Inflammatory macrophage treated with lipopolysaccharide for 4 hours (primary cell): ENCODE data around the gene CDK16.

Experiments
- DNase-seq: peaks from one replicate; pipeline ENCODE4 v3.0.0-alpha.2; 2020

The CDK16 gene

GRCh38 chrX:47218280-47218919 is at the start of gene CDK16:
TSS of gene CDK16 (plus strand) at chrX:47218681. CDS start at chrX:47223558, 4,877 bp downstream.
- peak; percentile 76 for DNase-seq

DNA sequence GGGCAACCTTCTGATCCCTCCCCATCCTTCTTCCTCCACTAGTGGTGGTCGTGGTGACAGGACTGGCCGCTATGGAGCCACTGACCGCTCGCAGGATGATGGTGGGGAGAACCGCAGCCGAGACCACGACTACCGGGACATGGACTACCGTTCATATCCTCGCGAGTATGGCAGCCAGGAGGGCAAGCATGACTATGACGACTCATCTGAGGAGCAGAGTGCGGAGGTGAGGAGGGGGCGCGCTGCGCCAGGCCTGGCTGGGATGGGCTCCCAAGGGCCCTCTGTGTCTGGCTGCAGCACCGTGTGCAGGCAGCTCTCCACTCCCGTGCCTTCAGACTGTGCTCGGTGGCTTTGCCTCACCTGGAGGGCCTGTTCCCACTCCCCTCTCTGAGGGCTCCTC is 49.2 kb upstream of the CDK16 start:
- DNase-seq, result no peak

DNA sequence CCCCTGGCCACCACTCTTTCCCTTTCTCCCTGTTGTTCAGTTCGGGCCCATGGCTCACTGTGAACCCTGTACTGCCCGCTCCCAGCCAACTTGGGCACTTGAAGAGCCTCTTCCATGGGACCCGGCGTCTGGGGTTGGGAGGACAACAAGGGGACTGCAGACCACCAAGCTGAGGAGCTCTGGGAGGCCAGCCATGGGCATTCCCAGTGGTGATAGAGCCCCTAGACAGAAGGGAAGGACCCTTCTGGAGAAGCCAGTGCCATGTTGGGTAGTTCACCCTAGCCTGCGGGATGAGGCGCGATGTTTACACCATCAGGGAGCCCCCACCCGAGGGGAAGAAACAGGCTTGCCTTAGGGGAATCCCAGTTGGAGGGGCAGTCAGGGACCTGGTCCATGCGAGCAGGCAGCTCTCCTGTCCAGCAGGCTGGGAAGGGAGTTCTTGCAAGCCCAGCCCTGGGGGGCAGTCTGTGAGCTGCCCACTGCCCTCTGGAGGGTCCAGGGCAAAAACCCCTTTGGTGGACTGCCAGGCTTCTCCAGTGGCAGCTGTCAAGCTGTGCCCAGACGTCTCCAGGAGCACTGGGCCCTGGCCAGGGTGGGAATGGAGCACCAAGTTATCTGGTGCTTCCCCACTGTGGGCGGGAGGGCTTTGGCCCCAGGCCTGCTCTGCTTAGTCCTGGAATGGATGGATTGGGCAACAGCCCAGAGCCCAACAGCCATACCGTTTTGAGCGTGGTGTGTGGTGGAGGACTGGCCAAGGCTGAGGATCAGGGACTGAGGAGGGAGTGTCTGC is 48.6 kb upstream of the CDK16 start:
- DNase-seq, result no peak

DNA sequence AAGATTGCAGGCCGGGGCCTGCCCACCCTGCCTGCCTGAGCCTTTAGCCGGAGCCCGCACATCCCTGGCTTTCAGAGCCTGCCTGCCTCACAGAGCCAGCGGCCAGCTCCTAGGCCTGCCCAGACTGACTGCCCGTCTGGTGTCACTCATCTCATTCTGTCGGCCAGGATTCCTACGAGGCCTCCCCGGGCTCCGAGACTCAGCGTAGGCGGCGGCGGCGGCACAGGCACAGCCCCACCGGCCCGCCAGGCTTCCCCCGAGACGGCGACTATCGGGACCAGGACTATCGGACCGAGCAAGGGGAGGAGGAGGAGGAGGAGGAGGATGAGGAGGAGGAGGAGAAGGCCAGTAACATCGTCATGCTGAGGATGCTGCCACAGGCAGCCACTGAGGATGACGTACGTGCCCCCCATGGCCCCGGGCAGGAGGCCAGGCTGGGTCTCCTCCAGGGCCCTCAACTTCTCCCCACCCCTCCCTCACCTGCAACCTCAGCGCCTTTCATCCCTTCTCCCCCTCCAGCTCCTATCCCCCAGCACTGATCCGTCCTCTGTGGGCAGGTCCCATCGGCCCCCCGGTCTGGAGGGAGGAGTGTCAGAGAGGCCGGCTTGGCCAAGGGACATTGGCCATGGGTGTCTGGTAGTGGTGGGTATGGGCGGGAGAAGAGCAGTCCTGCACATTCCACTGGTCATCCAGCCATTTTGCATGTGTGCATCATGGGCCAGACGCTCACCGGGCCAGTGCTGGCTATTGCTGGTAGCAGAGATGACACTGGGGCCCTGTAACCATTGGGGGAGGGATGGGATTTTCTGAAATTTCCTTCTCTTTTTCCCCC is 47.4 kb upstream of the CDK16 start:
- no peak for DNase-seq

DNA sequence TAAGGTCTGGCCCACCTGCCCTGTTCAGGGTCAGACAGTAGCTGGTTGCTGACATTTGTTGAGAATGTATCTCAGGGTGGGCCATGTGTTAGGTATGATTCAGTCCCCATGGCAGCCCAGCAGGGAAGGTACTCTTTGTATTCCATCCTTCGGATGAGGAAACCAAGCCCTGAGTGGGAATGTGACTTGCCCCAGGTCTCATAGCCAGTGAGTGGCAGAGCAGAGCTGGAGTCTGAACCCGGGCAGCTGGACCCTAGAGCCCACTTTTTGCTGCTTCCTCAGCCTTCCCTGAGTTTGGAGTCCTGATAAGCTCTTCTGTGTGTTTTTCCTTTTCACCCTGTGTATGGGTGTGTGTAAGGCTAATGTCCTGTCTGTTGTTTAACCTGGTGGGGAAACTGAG is 46.5 kb upstream of the CDK16 start:
- DNase-seq, result no peak

DNA sequence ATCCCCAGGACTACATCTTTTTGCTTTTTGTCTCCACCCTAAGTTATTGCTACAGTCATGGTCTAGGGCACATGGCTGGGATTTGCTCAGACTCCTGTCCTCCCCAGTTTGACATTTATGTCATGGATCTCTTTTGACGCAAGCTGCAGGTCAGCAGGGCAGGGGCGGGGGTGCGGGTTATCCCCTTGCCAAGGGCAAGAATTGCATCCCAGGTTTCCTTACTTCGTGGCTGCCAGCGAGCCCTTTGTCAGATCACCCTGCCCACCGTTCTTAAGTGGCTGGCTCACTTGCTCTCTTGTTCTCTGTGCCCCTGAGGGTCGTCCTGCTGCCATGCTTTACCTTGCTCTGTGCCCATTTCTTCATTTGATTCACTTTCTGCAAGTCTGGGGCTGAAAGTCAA is 45.9 kb upstream of the CDK16 start:
- no peak for DNase-seq

DNA sequence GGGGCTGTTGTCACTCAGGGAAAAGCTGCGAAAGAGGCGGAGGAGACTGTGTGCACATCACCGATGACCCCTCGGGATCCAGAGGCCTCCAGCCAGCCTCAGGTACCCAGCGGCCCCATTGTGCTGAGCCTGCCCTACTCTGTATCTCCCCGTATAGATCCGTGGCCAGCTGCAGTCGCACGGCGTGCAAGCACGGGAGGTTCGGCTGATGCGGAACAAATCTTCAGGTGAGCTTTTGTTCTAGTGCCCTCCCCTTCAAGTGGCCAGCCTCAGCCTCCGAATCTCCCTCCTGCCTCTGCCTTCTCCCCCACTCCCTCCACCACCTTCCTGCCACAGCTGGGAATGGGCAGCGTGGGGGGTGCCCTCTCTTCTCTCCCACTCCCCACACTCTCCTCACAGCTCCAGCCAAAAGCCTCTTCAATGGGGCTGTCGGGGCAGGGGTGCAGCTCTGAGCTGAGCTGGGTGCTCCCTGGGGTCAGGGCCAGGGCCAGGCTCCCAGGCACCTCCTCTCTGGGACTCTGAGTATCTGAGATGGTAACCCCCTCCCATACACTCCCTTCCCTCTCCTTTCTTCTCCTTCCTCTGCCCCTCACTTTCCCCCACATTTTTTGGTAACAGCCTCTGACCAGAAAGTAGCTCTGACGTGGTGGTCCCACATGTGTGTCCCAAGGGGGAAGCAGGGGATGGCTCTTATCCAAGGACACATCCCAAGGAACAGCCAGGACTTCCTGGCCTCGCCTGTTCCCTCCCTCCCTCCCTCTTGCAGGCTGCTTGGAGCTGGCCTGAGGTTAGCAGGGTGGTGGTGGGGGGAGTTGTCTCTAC is 45.3 kb upstream of the CDK16 start:
- no peak for DNase-seq

GRCh38 chrX:47174376-47174775 is 44.1 kb upstream of the CDK16 start:
- no peak for DNase-seq

GRCh38 chrX:47174846-47175587 is 43.5 kb upstream of the CDK16 start:
- no peak for DNase-seq

- DNase-seq, result no peak
Observed at GRCh38 chrX:47175588-47175980, 42.9 kb upstream of the CDK16 start.

GRCh38 chrX:47176101-47176740 is 42.3 kb upstream of the CDK16 start:
- DNase-seq, result no peak

GRCh38 chrX:47177079-47177478 is 41.4 kb upstream of the CDK16 start:
- DNase-seq, result no peak

- no peak for DNase-seq
Observed at GRCh38 chrX:47178337-47178736, 40.1 kb upstream of the CDK16 start.

- DNase-seq, result no peak
Observed at GRCh38 chrX:47179221-47179927, 39.1 kb upstream of the CDK16 start.

DNA sequence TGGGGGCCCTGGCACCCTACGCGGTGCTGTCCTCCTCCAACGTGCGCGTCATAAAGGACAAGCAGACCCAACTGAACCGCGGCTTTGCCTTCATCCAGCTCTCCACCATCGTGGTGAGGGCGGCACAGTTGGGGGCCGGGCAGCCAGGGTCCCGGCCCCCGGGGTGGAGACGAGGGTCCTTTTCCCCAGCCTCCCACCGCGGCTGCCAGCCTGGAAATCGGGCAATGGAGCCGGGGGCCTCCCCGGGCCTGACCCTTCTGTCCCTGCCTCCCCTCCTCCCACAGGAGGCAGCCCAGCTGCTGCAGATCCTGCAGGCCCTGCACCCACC is 38.6 kb upstream of the CDK16 start:
- DNase-seq, result no peak

- no peak for DNase-seq
Observed at GRCh38 chrX:47180346-47180745, 38.1 kb upstream of the CDK16 start.

- no peak for DNase-seq
Observed at GRCh38 chrX:47181301-47181700, 37.2 kb upstream of the CDK16 start.

DNA sequence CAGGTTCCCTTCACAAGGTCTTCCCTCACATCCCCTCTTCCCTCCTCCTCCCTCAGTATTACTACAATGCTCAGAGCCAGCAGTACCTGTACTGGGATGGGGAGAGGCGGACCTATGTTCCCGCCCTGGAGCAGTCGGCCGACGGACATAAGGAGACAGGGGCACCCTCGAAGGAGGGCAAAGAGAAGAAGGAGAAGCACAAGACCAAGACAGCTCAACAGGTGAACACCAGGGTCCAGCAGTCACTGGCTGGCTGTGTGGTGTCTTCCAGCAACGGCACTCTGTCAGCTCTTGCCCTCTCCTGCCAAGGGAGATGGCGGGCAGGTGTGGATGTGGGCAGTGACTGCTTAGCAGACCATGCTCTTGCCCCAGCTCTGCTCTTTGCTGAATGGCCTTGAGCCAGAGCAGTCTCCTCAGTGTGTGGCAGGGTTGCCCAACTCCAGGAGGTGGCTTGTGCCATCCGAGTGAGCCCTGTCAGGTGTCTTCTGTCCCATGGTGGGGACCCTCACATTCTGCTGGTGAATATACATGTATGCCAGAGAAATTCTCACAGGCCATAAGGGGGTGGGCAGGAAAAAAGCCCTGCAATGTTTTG is 36.3 kb upstream of the CDK16 start:
- no peak for DNase-seq

DNA sequence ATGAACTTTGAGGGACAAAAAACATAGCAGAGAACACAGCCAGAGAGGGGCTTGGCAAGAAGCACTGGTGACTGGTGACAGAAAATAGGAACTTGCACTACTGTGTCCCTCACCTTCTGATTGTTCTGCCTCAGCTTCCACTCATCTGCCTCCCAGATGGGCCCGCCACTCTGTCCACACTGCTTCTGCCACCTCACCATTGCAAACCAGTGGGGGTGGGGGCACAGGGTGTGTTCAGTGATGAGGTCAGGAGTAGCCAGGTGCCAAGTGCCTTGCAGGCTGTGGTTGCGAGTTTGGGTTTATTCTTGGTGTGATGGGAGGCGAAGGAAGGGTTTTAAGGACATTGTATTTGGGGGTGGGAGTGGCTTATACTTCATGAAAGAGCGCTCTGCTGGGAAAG is 34.0 kb upstream of the CDK16 start:
- no peak for DNase-seq

- DNase-seq, result no peak
Observed at GRCh38 chrX:47185241-47185640, 33.2 kb upstream of the CDK16 start.
